GM23248 (cell line): ENCODE measurements around the gene FUT8. TPM values are rescaled to one million over a fixed set of nuclear protein-coding genes. Genes with fewer than 3 reads are reported as not detected.
A peak's percentile ranks its signal among the peaks of the same experiment; 100 is the strongest.

Experiments
- DNase-seq: peaks from one replicate; pipeline ENCODE4 v3.0.0-alpha.2; 2015
- H2AFZ ChIP-seq: fragments of 200-600 bp; sonication (generic); 2 replicates; pipeline ENCODE4 v1.6.1; 2016; ENCODE audit warnings: antibody characterized with exemption
- H3F3A ChIP-seq: fragments of 200-600 bp; sonication (generic); 2 replicates; pipeline ENCODE4 v1.6.1; 2016; ENCODE audit warnings: mild to moderate bottlenecking, antibody characterized with exemption, mixed run types; ENCODE audit not compliant: insufficient read depth
- H3K27ac ChIP-seq: fragments of 200-600 bp; sonication (generic); 2 replicates; pipeline ENCODE4 v1.5.1; 2016; ENCODE audit warnings: mild to moderate bottlenecking
- H3K27me3 ChIP-seq: fragments of 200-600 bp; sonication (generic); replicated peaks from 2 replicates; pipeline ENCODE4 v1.6.1; 2016; ENCODE audit warnings: mild to moderate bottlenecking; ENCODE audit not compliant: insufficient read depth
- H3K36me3 ChIP-seq: fragments of 200-600 bp; sonication (generic); 2 replicates; pipeline ENCODE4 v1.6.1; 2016; ENCODE audit warnings: low read depth, mild to moderate bottlenecking
- H3K4me1 ChIP-seq: fragments of 200-600 bp; sonication (generic); 2 replicates; pipeline ENCODE4 v1.6.1; 2016; ENCODE audit warnings: mild to moderate bottlenecking; ENCODE audit not compliant: insufficient read depth
- H3K4me2 ChIP-seq: fragments of 200-600 bp; sonication (generic); one replicate; pipeline ENCODE4 v1.6.1; 2016; ENCODE audit warnings: mild to moderate bottlenecking; ENCODE audit not compliant: unreplicated experiment
- H3K4me3 ChIP-seq: fragments of 200-600 bp; sonication (generic); 2 replicates; pipeline ENCODE4 v1.5.1; 2016; ENCODE audit warnings: mild to moderate bottlenecking
- H3K79me2 ChIP-seq: fragments of 200-600 bp; sonication (generic); 2 replicates; pipeline ENCODE4 v1.6.1; 2016; ENCODE audit warnings: mild to moderate bottlenecking; ENCODE audit not compliant: insufficient read depth
- H3K9ac ChIP-seq: fragments of 200-600 bp; sonication (generic); 2 replicates; pipeline ENCODE4 v1.6.1; 2016; ENCODE audit warnings: mild to moderate bottlenecking
- H3K9me2 ChIP-seq: fragments of 200-600 bp; sonication (generic); 2 replicates; pipeline ENCODE4 v1.6.1; 2016; ENCODE audit warnings: mixed run types, mild to moderate bottlenecking, moderate library complexity; ENCODE audit not compliant: insufficient read depth
- H3K9me3 ChIP-seq: fragments of 200-600 bp; sonication (generic); one replicate; pipeline ENCODE4 v1.6.1; 2017; ENCODE audit warnings: low read depth
- H4K20me1 ChIP-seq: fragments of 200-600 bp; sonication (generic); 2 replicates; pipeline ENCODE4 v1.6.0; 2016; ENCODE audit not compliant: insufficient read depth
- EZH2 ChIP-seq: fragments of 200-600 bp; sonication (generic); IDR thresholded peaks from 2 replicates; pipeline ENCODE4 v1.6.1; 2018; ENCODE audit warnings: antibody characterized with exemption, mild to moderate bottlenecking; ENCODE audit not compliant: insufficient read depth, poor library complexity, severe bottlenecking
- EZH2phosphoT487 ChIP-seq: fragments of 200-600 bp; sonication (generic); IDR thresholded peaks from 2 replicates; pipeline ENCODE4 v1.6.1; 2018; ENCODE audit warnings: antibody characterized with exemption, moderate library complexity, mild to moderate bottlenecking, low read depth; ENCODE audit not compliant: insufficient read depth
- WGBS, 2 experiments: methylation state at CpG; one replicate each; pipeline ENCODE4 v1.1.6; 2015 to 2017; ENCODE audit warnings: low lambda C conversion rate in 2 of 2, low coverage in 1 of 2; ENCODE audit errors: missing lambda C conversion rate in 2 of 2; 5-methylcytosine and 5-hydroxymethylcytosine counted together
- in situ Hi-C: fragments of 300-500 bp; cut with MboI; formaldehyde crosslinking; loops from 2 replicates; pipeline ENCODE4 v1.15.0; 2020
- polyA plus RNA-seq: library from polyadenylated mRNA; unstranded; fragments of >200 nt; fragmentation: Nextera tagmentation; extraction: Ambion mirVana; gene quantifications from 2 replicates; pipeline ENCODE4 v1.2.1, GENCODE V29; 2016
- total RNA-seq: library from RNA; depleted of rRNA; stranded (reverse); fragments of >200 nt; shearing (Covaris generic); gene quantifications from 2 replicates; pipeline ENCODE4 v1.2.3, GENCODE V29; 2014

The FUT8 gene
- total and polyA plus RNA-seq, 2 experiments from 2014 or later = 40.0 to 60.6 TPM

- Histone ChIP-seq H3K4me3 (no peak overlapping the region), H3F3A (no peaks in the 10 kb centered on the region), H3K27ac (no peak overlapping the region), H3K4me2 (no peak overlapping the region), H3K36me3 (no peaks in the 10 kb centered on the region), H3K79me2 (peaks cover 47% of the 10 kb centered on the region), H3K27me3 (no peaks in the 10 kb centered on the region), H3K9me3 (no peaks in the 10 kb centered on the region), H3K4me1 (peaks cover 6% of the 10 kb centered on the region), H3K9me2 (no peaks in the 10 kb centered on the region), H2AFZ (no peak overlapping the region), H3K9ac (no peak overlapping the region), H4K20me1 (no peaks in the 10 kb centered on the region)
- in situ Hi-C loops = no loop called here
- no peak for DNase-seq
- WGBS, 2 experiments = 75 to 81% methylated on average over 13 of the region's 13 CpGs
- TF ChIP-seq EZH2phosphoT487 (no peak), EZH2 (no peak)
Observed at GRCh38 chr14:65594153-65594881, 181.8 kb downstream of the FUT8 start.

DNA sequence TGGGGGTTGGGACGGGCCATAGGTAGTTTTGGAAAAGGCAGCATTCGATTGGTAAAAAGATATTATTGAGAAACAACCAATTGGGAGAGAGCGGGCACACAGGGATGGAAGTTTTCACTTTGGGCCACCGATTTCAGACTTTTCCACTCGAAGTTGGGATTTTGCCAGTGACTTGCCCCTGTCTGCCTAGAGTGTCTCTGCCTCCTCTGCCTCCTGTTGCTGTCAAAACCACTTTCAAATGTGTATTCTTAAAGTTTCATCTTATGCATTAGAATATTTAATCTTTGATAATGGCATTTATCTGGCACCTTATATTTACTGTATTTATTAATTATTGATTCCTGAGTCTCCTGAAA is 182.3 kb downstream of the FUT8 start:
- H3K27ac ChIP-seq = no peak overlapping the region
- peaks cover 48% of the 10 kb centered on the region for H3K79me2 ChIP-seq
- H3K4me2 ChIP-seq = no peak overlapping the region
- H3K9me3 ChIP-seq = no peaks in the 10 kb centered on the region
- H3K36me3 ChIP-seq = no peaks in the 10 kb centered on the region
- peaks cover 11% of the 10 kb centered on the region for H3K4me1 ChIP-seq
- H3F3A ChIP-seq = no peaks in the 10 kb centered on the region
- no peak overlapping the region for H2AFZ ChIP-seq
- H4K20me1 ChIP-seq = no peaks in the 10 kb centered on the region
- 95 to 100% methylated on average over 4 to 5 of the region's 5 CpGs for WGBS, 2 experiments
- H3K27me3 ChIP-seq = no peaks in the 10 kb centered on the region
- H3K9ac ChIP-seq = no peak overlapping the region
- no peak overlapping the region for H3K4me3 ChIP-seq
- no peaks in the 10 kb centered on the region for H3K9me2 ChIP-seq
- in situ Hi-C loops = no loop called here
- DNase-seq = no peak
- no peak for TF ChIP-seq EZH2
- TF ChIP-seq EZH2phosphoT487 = no peak

- H3K36me3 ChIP-seq = no peaks in the 10 kb centered on the region
- TF ChIP-seq EZH2phosphoT487 = no peak
- TF ChIP-seq EZH2 = no peak
- no peaks in the 10 kb centered on the region for H3F3A ChIP-seq
- peaks cover 11% of the 10 kb centered on the region for H3K4me1 ChIP-seq
- no peaks in the 10 kb centered on the region for H3K9me2 ChIP-seq
- no peak overlapping the region for H3K9ac ChIP-seq
- no peaks in the 10 kb centered on the region for H3K9me3 ChIP-seq
- no peak overlapping the region for H3K4me3 ChIP-seq
- no peak overlapping the region for H3K27ac ChIP-seq
- in situ Hi-C loops = no loop called here
- H3K4me2 ChIP-seq = peak overlapping the region; percentile 25
- peak; percentile 27 for DNase-seq
- 0 out of 2 replicates have a peak, but pooled peaks cover 4% of the 10 kb centered on the region for H4K20me1 ChIP-seq
- peaks cover 70% of the 10 kb centered on the region for H3K79me2 ChIP-seq
- H2AFZ ChIP-seq = no peak overlapping the region
- WGBS, 2 experiments = 0% methylated on average over 1 of the region's 1 CpG
- no peaks in the 10 kb centered on the region for H3K27me3 ChIP-seq
Observed at GRCh38 chr14:65599375-65599774, 186.8 kb downstream of the FUT8 start.

- Histone ChIP-seq H3K36me3 (no peaks in the 10 kb centered on the region), H3K9ac (no peak overlapping the region), H3K27me3 (no peaks in the 10 kb centered on the region), H3K27ac (no peak overlapping the region), H2AFZ (no peak overlapping the region), H3K9me2 (no peaks in the 10 kb centered on the region), H3K4me1 (peaks cover 11% of the 10 kb centered on the region), H3K9me3 (no peaks in the 10 kb centered on the region), H3K4me2 (no peak overlapping the region), H3F3A (no peaks in the 10 kb centered on the region), H4K20me1 (0 out of 2 replicates have a peak, but pooled peaks cover 4% of the 10 kb centered on the region), H3K4me3 (no peak overlapping the region), H3K79me2 (peaks cover 72% of the 10 kb centered on the region)
- TF ChIP-seq EZH2phosphoT487 (no peak), EZH2 (no peak)
- in situ Hi-C loops = no loop called here
- no peak for DNase-seq
- 86 to 88% methylated on average over 3 of the region's 3 CpGs for WGBS, 2 experiments
Observed at GRCh38 chr14:65600742-65601141, 188.2 kb downstream of the FUT8 start.
